Raji (cell line): Measurements from ENCODE around the gene CDC42BPB.

Experiments
- POLR2A ChIP-seq: IDR thresholded peaks from 2 replicates; pipeline ENCODE4 v1.6.1; 2011; ENCODE audit warnings: low read depth, low read length, control low read depth; ENCODE audit not compliant: insufficient read depth

Gene CDC42BPB

DNA sequence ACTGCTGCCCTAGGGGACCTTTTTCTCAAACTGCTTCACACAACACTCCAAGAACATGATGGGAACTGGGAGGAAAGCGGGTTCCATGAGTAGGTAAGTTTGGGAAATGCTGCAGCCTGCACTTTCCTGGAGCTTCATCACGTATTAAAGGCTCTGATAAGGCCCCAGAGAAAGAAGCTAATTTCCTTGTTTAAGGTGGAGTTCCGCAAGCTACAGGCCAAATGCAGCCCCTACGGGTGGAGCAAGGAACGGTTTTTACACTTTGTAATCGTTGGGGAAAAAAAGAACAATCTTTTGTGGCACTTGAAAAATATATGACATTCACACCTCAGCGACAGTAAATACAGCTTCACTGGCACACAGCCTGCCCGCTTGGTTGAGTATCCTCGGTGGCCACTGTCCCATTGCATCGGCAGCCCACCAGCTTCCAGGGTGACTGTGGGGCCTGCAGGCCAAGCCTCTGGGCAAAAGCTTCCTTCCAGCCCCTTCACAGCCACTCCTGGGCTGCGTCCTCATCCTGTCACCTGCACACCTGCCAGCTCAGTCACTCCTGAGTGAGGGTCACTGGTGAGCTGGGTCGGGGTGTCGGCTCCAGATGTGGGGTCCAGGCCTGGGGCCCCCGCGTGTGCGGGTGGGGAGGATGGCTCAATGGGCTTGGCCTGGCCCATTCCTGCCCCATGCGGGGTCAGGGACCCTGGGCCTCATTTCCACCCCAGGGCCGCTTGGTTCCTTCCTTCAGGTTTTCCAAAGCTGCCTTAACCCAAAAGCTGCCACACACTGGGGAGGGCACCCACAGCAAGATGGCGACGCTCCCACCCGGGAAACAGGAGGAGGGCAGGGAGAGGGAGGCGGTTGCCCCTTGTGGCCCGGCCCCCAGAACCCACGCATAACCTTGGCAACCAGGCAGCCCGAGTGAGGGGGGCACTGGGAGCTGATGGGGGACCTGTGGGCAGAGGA lies 132.4 kb downstream of the CDC42BPB start:
- TF ChIP-seq POLR2A: no peak

DNA sequence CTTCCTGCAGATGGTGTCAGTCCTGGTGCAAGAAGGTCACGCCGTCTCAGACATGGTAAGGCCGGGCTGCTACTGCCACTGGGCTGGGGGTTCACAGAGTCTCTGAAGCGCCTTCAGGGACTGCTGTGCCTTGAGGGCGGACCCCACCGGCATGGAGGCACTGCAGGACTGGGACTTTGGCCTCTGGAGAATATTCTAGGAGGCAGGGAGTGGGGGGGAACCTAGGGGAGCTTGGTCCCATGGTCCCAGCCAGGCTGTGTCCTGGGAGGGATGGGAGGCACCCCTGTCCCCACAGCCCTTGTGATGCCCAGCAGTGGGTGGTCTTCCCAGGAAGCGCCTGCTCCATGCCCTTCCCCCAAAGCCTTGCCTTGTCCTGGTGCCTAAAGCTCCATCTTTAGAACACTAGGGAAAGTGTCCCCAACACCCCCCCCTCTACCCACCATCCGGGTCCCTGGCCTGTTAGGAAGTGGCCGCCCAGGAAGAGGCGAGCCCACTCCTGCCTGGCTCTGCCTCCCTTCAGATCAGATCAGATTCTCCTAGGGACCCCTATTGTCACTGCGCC lies 133.3 kb downstream of the CDC42BPB start:
- no peak for TF ChIP-seq POLR2A

DNA sequence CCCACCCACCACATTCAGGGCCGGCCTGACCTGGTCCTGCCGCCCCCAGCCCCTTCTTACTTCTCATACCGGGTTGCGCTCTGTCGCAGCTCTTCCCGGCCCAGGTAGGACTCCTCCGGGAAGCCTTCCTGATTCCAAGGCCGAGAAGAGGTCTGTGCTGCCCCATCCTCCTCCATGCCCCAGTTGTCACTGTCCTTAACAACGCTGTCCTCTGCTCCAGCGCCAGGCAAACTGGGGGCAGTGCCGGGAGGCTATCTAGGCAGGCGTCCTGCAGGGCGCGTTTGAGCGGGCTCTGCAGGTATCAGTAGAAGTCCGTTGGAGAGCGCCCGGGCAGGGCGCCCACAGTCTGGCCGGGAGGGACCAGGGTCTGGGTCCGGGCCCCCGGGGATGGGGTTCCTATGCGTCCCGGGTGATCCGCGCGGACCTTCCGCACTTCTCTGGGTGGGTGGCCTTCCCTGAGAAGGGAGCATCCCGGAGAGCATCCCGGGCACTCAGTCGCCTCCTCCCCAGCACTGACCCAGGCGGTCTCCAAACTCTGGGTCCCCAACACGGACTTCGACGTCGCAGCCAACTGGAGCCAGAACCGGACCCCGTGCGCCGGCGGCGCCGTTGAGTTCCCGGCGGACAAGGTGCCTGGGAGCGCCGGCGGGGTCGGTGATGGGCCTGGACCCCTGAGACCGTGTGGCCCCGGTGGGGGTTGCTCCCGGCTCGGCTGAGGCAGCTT lies 134.0 kb downstream of the CDC42BPB start:
- no peak for TF ChIP-seq POLR2A

DNA sequence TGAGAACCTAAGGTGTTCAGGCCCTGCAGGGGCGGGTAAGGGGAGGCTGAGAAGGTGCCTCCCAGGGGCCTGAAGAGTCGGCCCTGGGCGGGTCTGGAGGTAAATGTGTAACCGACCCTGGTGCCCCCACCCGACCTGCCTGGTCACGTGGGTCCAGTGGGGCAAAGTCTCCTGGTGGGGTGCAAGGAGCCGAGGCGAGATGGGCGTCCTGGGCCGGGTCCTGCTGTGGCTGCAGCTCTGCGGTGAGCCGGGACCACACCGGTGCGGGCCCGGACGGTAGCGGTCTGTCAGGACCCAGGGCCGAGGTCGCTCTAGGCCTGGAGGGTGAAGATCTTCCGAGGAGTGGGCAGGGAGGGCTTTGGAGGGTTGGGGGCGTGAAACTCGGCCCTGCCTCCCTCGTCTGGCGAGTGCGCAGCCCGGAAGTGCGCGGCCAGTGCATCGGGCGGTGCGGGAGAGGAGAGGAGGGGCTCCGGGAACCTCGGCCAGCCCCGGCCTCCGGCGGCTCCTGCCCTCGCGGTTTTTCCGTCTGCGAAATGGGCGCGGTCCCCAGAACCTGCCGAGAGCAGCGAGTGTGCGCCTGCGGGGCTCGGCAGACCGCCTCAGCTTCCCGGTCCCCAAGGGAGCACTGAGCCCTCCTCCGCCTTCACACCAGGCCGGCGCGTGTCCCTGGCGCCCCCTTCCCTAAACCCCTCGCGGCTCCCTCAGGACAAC lies 134.7 kb downstream of the CDC42BPB start, which contains the start of gene AMN:
AMN (plus strand) TSS at position 174 of the 711 bp plus-strand sequence; CDS start at position 200, 26 bp downstream.
- no peak for TF ChIP-seq POLR2A

DNA sequence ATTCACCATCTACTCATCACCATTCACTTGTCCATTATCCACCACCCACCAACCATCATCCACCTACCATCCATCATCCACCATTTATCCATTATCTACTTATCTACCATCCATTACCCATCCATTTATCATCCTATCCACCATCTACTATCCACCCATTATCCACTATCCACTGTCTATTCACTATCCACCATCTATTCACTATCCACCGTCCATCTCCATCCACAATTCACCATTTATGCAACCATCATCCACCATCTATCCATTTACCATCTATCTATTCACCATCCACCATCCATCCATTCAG lies 136.4 kb downstream of the CDC42BPB start:
- TF ChIP-seq POLR2A: no peak

DNA sequence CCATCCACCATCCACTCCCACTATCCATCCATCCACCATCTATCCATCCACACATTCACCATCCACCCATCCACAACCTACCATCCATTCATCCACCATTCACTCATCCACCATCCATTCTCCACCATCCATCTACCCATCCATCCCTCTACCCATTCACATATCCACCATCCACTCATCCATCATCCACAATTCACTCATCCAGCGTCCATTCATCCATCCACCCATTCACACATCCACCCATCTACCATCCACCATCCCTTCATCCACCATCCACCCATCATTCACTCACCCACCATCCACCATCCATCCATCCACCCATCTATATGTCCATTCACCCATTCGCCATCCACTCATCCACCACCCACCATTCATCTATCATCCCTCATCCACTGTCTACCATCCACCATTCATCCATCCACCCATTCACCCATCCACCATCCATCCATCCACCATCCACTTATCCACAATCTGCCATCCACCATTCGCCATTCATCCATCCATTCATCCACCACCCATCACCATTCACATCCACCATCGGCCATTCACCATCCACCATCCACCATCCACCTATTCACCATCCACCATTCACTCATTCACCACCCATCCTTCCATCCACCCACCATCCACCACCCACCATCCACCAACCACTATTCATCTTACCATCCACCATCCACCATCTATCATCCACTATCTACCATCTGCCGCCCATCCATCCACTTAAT lies 136.9 kb downstream of the CDC42BPB start:
- TF ChIP-seq POLR2A: no peak

DNA sequence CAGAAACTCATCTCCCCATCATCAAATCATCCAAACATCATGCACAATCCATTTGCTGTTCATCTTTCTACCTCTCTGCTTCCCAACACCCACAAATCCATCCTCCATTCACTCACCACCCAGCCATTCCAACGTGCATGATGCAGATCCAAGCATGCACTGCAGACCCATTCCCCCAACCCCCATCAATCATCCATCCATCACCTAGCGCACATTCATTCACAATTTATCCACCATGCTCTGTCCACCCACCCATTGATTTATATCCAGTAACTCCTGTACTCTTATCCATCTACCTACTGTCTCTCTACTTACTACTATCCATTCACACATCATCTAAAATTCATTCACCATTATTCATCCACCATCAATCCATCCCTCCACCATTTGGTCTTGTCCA lies 138.9 kb downstream of the CDC42BPB start:
- no peak for TF ChIP-seq POLR2A

DNA sequence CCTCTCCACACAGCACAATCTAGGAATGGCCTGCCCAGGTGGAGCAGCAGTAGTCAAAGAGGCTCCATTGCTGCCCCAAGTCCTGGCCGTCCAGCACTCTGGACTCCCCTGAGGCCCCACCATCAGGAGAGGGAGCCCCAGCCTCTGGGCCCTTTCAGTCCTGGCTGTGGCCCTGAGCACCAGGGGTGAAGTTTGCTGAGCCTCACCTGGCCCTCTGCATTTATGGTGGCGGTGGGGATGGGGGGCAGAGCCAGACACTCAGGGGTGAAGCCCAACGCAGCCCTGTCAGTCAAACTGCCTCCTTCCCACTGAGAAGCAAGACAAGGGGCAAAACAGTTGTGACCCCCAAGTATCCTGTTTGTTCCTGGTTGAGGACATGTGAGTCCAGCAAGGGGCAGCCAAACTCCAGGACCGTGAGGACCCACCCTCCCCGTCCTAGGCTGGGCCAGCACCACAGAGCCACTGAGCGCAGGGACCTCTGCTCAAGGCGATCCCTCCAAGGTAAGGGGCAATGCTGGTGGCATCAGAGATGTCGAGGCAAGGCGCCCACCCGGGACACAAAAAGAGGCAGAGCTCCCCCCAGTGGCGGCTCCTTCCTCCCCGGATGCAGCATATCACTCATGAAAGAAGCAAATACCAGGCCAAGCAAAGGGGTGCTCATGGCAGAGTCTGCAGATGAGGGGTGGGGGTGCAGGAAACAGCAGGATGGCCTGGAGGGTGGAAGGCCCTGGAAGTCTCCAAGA lies 139.7 kb downstream of the CDC42BPB start:
- TF ChIP-seq POLR2A: no peak

DNA sequence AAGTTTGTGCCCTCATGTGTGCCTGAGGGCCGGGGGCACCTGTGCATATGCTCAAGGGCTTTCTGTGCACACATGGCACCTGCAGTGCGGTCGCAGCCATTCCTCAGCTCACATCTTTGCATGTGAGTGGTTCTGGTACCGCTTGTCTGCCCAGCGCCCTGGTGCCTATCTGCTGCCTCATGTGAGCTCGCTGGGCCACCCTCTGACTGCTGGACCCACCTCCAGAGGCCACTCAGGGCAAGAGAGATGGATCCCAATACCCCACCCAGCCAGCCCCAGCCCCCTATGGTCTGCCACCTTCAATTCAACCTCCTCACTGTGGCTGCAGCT lies 140.3 kb downstream of the CDC42BPB start:
- no peak for TF ChIP-seq POLR2A

DNA sequence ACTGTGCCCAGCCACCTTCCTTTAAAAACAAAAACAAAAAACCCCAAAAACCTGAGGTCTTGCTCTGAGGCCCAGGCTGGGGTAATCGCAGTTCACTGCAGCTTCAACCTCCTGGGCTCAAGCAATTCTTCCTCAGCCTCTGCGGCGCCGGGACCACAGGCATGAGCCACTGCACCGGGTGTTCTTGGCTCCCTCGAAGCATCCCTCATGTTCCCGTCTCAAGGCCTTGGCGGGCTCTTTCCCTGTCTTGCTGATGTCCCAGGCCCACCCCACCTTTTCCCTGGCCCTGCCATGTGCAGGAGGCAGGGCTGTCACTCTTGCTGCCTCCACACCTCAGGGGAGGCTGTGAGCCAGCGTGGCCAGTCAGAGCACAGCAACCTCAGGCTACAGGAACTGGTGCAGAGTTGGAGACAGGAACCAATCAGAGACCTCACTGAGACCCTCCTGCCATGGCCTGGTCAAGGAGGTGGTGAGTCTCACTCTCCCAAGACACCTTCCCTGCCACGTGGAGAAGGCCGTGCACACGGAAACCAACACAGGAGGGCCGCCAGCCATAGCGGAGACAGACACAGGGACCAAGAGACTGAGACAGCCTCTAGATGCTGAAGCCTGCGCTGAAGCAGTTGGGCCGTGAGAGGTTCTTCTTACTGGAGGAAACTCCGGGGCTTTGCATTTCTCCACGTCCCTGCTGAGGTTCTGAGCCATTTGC lies 140.8 kb downstream of the CDC42BPB start:
- TF ChIP-seq POLR2A: no peak

DNA sequence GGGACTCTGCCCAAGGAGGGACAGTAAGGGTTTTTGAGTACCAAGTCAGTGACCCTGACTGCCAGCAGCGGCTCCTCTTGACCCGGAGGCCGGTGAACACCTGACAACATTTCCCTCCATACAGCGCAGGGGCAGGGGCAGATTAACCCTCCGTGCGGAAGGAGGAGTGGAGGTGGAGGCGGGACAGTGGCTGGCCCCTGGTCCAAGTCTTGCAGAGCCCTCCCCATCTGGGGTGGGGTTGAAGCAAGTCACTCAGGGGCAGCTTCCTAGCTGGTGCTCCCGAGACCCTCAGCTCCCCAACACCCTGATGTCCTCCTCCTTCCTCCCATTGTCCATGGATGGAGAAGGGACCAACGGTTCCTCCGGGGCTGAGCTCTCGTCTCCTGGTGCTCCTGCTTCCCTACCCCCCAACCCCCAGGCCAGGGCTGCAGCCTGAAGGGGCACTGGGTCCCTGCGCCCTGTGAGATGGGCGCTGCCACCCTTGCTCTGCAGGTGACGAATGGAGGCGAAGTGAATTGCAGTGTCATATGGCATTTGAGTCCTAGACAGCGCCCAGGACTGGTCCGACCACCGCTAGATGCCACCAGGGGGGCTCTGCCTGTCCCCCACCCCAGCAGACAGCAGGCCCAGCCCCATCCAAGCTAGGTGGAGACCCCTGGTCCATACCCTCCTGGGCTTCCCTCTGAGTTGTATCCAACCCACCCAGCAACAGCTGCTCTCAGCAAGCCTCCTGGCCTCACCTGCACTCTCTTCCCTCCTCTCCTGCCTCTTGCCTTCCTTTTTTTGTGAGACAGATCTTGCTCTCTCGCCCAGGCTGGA lies 141.8 kb downstream of the CDC42BPB start:
- TF ChIP-seq POLR2A: no peak

DNA sequence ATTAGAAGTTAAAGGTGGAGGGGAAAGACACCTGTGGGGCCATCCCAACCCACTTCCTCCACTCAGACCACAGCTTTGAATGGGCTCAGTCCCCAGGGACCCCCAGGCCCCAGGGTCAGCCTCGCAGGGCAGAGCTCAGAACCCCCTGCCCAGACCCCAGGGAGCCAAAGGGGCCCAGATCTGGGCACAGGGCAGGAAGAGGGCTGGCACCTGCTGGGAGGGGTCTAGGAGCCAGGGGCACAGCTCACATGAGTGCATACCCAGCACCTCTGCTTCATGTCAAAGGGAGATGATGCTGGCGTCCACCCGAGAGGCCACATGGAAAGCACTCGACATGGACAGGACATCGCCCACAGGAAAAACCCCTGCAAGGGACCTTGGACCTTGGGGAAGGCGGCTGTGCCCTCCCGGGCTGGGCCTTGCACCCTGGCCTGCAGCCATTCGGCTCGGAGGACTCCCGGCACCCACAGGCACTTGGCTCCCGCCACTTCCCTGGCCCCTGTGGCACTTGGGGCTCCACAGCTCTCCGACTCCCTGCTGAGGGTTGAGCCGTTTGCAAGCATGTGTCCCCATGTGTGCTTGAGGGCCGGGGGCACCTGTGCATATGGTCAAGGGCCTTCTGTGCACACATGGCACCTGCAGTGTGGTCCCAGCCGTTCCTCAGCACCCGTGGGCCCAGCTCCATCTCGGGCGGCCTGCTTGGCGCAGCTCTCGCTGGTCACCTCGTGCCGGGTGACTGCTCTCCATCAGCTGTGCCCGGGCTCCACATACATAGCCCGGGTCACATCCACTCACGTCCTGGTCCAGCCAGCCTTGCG lies 142.7 kb downstream of the CDC42BPB start:
- TF ChIP-seq POLR2A: no peak
